HG03460 (cell line): ENCODE data around the gene CRY2.

ENCODE experiments used
- ATAC-seq: cut with Tn5 transposase; IDR thresholded peaks from one replicate; pipeline ENCODE4 v1.9.1; 2021; ENCODE audit not compliant: unreplicated experiment

The CRY2 gene

DNA sequence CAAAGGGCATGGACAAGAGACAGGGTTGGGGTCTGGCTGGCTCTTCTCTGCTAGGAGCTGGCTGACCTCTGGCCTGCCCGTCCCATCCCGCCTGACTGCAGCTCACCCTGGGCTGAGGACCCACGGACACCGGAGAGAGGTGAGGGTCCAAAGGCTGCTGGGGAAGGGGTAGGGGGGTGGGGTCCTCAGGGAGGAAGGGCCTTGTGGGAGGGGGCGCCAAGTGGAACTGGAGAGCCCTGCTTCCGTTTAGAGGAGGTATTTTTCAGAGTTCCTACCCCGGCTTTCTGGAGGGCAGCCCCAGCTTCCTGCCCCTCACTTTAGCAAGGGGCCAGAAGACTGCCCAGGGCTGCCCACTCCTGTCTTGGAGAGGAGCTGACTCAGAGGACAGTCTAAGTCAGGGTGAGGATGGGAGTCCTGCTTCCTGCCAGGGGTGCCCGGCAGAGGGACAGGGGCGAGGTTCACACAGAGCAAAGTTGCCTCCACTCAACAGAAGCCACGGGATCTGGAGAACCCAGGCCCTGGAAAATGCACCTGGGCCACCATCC, 82.3 kb downstream of the CRY2 start:
- ATAC-seq: peak; percentile 13

DNA sequence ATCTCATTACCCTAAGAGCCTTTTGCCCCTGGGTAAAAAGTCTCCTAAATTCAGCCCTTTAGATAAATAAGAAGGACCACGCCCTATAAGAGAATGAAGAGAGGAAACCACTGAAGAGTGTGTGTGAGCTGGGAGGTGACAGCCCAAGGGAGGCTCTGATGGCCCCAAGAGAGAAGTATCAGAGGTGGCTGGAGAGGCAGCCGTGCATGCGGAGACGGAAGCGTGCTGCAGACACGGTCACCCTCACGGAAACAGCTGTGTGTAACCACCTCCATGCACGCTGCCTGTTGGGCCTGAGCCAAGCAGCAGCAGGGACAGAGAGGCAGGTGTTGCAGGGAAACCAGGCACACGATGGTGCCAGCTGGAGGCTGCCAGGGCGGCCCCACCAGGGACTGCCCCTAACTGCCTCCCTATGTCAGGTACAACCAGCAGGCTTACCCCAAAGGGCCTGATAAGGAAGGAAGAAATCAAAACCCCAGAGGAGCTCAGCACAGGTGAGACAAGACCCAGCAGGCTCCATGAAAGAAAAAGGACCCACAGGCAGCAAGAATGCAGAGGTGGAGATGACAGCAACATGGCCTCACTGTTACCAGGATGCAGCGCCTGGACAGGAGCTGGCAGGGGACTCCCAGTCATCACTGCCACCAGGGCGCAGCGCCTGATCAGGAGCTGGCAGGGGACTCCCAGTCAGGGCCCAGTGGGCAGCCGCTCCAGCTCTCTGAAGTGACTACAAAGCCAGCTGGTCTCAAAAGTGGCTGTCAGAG, 82.9 kb downstream of the CRY2 start:
- ATAC-seq: peak; percentile 88

DNA sequence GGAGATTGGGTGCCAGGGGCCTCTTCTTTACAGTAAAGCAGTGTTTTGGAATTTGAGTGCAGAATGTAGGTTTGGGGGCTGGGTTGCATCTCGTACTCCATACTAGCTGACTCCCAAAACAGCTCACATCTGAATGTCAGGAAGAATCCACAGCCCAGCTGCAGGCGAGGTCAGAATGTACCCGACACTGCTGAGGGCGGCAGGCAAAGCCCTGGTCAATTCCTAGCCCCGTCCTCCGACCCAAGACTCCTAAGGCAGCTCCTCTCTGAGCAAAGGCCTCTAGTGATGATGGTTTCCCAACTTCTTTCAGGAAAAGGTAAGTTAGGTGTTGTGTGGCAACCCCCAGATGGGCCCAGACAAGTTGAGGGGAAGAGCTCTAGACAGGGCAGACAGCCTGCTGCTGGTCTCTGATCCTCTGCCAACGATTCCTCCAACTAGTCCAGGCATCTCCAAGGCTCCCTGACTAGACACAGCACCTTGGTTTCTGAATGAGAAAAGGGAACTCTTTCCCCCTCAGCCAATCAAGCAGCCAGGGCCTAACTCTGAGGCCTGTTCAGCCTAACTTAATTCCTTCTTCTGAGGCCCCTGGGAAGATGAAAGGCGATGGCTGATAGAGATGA, 83.8 kb downstream of the CRY2 start:
- ATAC-seq: no peak

DNA sequence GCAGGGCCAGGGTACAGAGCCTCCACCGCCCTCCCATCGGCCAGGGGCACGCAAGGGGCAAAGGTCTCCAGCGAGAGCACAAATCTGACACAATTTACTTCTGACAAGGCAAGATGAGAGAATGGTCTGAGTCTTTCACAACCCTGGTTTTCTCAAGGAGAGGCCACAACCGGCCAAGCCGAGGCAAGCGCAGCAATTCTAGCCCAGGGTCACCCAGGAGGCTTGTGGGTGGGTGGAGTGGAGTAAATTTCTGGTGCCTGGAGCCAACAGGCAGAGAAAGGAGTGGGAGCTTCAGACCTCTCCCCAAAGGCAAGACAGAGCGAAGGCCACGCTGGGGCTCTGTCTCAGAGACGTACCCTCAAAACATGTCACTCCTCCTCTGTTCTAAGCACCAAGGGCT, 84.5 kb downstream of the CRY2 start:
- no peak for ATAC-seq

DNA sequence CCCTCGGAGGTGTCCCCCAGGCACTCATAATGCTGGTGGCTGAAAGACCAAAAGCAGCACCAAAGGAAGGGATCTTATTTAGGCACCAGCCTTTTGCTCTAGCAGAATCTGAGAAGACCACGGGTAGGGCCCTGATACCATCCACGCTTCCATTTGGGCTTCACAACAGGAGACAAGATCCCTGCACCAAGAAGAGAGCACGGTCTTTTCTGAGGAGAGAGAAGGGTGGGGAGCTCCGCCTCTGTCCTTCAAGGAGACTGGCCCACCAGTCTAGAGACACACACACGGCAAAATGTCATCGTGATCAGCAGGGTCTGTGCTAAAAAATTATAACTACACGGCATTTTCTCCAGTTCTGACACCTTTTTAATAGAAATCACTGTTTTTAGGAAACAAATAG, 84.9 kb downstream of the CRY2 start:
- no peak for ATAC-seq
